Gastroesophageal sphincter (tissue), 4 donors: ENCODE measurements around the gene TEX38. TPM values are rescaled to one million over a fixed set of nuclear protein-coding genes. Genes with fewer than 3 reads are reported as not detected.
A peak's percentile ranks its signal among the peaks of the same experiment; 100 is the strongest.

Experiments
- ATAC-seq: fragments of 150-250 bp; one replicate; pipeline ENCODE4 v1.9.1; 2016; ENCODE audit warnings: mild to moderate bottlenecking, moderate library complexity
- H3K27ac ChIP-seq, 4 donors: fragments of 200-600 bp; sonication (generic) in 3 of 4; 1 replicate in 3 of 4; 2 replicates in 1 of 4; pipeline ENCODE4 v1.5.1; 2016 to 2019
- H3K27me3 ChIP-seq: fragments of 200-600 bp; sonication (generic); one replicate; pipeline ENCODE4 v1.5.1; 2019
- H3K36me3 ChIP-seq, 2 donors: fragments of 200-600 bp; sonication (generic); one replicate each; pipeline ENCODE4 v1.5.1; 2019; ENCODE audit warnings: control low read depth in 1 of 2
- H3K4me1 ChIP-seq, 3 donors: fragments of 200-600 bp; sonication (generic); 1 replicate in 2 of 3; 2 replicates in 1 of 3; pipeline ENCODE4 v1.5.1; 2016 to 2019; ENCODE audit warnings: control low read depth in 2 of 3
- H3K4me3 ChIP-seq, 2 donors: fragments of 200-600 bp; sonication (generic); one replicate each; pipeline ENCODE4 v1.5.1; 2019; ENCODE audit warnings: mild to moderate bottlenecking in 1 of 2, moderate library complexity in 1 of 2
- H3K9me3 ChIP-seq, 3 donors: fragments of 200-600 bp; sonication (generic); one replicate each; pipeline ENCODE4 v1.5.1; 2017 to 2019; ENCODE audit warnings: control low read depth in 2 of 3
- EP300 ChIP-seq: sonication (generic); formaldehyde crosslinking; IDR thresholded peaks from one replicate; pipeline ENCODE4 v1.6.1; 2017; ENCODE audit warnings: antibody characterized with exemption, mild to moderate bottlenecking
- POLR2A ChIP-seq, 2 donors: fragments of 450-650 bp; IDR thresholded peaks; one replicate each; pipeline ENCODE4 v1.6.1; 2017; ENCODE audit warnings: antibody characterized with exemption in 2 of 2, mild to moderate bottlenecking in 2 of 2, moderate library complexity in 1 of 2
- POLR2AphosphoS5 ChIP-seq: sonication (generic); formaldehyde crosslinking; IDR thresholded peaks from one replicate; pipeline ENCODE4 v1.6.1; 2017; ENCODE audit warnings: antibody characterized with exemption
- WGBS, 2 donors: methylation state at CpG; one replicate each; pipeline ENCODE4 v1.1.5; 2018; ENCODE audit warnings: low coverage in 1 of 2; 5-methylcytosine and 5-hydroxymethylcytosine counted together
- total RNA-seq, 4 donors: library from RNA; depleted of rRNA; stranded (reverse); fragments of >200 nt; gene quantifications; one replicate each; pipeline ENCODE4 v1.1.0, GENCODE V29; 2016
- TF ChIP-seq, protein P1 (sequence below), 4 experiments: fragments of 200-600 bp in 2 of 4; fragments of 450-650 bp in 2 of 4; sonication (generic) in 1 of 4; IDR thresholded peaks; one replicate each; pipeline ENCODE4 v1.5.1; 2017 to 2019; ENCODE audit warnings: antibody characterized with exemption in 4 of 4, mild to moderate bottlenecking in 2 of 4, moderate library complexity in 2 of 4

The TEX38 gene
- total RNA-seq, 4 donors from 2014 or later, result 1.7 TPM; not detected in 3

DNA sequence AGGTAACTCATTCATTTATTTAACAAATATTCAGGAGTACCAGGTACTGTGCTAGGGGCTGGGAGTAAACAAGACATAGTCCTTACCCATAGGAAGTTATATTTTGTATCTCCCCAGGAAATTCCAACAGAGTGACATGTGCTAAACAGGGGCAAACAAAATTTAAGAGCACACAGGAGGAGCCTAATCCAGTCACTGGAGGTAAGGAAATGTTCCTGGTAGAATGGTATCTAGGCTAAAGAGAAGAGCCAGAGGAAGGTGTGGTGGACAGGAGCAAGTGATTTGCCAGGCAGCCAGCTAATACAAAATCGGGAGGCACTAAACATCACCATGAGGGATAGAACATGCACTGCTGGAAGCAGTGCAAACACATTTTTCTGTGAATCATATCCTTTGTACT is 10.4 kb downstream of the TEX38 start:
- Histone ChIP-seq H3K27me3 (no peaks in the 10 kb centered on the region), H3K4me3 (no peak overlapping the region), H3K36me3 (peaks cover 5 to 99% of the 10 kb centered on the region in 2 donors), H3K4me1 (peaks cover 0 to 10% (median 3%) of the 10 kb centered on the region in 3 donors), H3K9me3 (no peaks in the 10 kb centered on the region), H3K27ac (no peak overlapping the region)
- 55 to 75% methylated on average over 1 of the region's 1 CpG for WGBS, 2 donors
- no peak for ATAC-seq
- no peak for TF ChIP-seq POLR2A (IDR thresholded peaks at IDR 0.05)
- TF ChIP-seq POLR2AphosphoS5, result no peak
- TF ChIP-seq, protein P1, sequence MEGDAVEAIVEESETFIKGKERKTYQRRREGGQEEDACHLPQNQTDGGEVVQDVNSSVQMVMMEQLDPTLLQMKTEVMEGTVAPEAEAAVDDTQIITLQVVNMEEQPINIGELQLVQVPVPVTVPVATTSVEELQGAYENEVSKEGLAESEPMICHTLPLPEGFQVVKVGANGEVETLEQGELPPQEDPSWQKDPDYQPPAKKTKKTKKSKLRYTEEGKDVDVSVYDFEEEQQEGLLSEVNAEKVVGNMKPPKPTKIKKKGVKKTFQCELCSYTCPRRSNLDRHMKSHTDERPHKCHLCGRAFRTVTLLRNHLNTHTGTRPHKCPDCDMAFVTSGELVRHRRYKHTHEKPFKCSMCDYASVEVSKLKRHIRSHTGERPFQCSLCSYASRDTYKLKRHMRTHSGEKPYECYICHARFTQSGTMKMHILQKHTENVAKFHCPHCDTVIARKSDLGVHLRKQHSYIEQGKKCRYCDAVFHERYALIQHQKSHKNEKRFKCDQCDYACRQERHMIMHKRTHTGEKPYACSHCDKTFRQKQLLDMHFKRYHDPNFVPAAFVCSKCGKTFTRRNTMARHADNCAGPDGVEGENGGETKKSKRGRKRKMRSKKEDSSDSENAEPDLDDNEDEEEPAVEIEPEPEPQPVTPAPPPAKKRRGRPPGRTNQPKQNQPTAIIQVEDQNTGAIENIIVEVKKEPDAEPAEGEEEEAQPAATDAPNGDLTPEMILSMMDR (IDR thresholded peaks at IDR 0.05), result no peak
- TF ChIP-seq EP300, result no peak

DNA sequence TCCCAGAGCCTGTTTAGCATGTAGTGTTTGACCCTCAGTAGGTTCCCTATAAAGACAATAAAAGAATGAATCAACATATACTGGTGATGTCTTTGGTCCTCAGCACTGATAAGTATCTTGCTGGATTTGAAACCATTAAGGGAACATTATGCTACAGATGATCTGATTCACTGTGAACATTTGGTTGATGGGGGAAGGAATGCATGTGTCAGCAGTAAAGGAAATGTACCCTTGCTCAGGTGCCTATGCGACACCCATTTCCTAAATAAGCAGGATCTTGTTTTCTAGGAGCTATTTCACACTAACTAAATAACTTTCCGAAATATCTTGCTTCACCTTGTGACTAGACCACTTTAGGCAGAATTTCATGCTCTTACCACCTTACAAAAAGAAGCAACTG is 13.0 kb downstream of the TEX38 start:
- Histone ChIP-seq H3K4me1 (peaks cover 0 to 26% (median 3%) of the 10 kb centered on the region in 3 donors), H3K27me3 (no peaks in the 10 kb centered on the region), H3K36me3 (peaks cover 5 to 95% of the 10 kb centered on the region in 2 donors), H3K9me3 (no peaks in the 10 kb centered on the region), H3K4me3 (no peak overlapping the region), H3K27ac (no peak overlapping the region)
- TF ChIP-seq POLR2AphosphoS5, result no peak
- no peak for TF ChIP-seq POLR2A (IDR thresholded peaks at IDR 0.05)
- no peak for TF ChIP-seq EP300
- TF ChIP-seq, protein P1 (IDR thresholded peaks at IDR 0.05), result no peak
- WGBS, 2 donors, result 89 to 94% methylated on average over 2 of the region's 2 CpGs
- no peak for ATAC-seq

DNA sequence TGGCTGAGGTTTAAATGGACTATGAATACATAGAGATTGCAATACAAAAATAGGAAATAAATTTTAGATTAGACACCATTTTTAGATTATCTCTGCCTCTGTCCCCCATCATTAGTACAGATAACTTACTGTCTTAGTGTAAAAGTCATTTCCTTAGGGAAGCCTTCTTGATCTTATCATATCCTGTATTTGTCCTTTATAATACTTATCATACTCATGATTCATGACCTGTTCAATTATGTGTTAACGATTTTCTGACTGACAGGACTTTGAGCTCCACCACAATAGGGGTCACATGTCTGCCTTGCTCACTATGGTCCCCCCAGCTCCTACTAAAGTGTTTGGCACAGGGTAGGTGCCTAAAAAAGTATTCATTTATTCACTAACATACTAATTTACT is 14.6 kb downstream of the TEX38 start:
- TF ChIP-seq POLR2AphosphoS5 (no peak), EP300 (no peak)
- TF ChIP-seq, protein P1 (IDR thresholded peaks at IDR 0.05), result no peak
- Histone ChIP-seq H3K27me3 (no peaks in the 10 kb centered on the region), H3K27ac (no peak overlapping the region), H3K36me3 (peaks cover 5 to 95% of the 10 kb centered on the region in 2 donors), H3K9me3 (no peaks in the 10 kb centered on the region), H3K4me1 (peaks cover 0 to 26% (median 3%) of the 10 kb centered on the region in 3 donors), H3K4me3 (no peak overlapping the region)
- ATAC-seq, result no peak
- WGBS, 2 donors, result 43 to 45% methylated on average over 1 of the region's 1 CpG

DNA sequence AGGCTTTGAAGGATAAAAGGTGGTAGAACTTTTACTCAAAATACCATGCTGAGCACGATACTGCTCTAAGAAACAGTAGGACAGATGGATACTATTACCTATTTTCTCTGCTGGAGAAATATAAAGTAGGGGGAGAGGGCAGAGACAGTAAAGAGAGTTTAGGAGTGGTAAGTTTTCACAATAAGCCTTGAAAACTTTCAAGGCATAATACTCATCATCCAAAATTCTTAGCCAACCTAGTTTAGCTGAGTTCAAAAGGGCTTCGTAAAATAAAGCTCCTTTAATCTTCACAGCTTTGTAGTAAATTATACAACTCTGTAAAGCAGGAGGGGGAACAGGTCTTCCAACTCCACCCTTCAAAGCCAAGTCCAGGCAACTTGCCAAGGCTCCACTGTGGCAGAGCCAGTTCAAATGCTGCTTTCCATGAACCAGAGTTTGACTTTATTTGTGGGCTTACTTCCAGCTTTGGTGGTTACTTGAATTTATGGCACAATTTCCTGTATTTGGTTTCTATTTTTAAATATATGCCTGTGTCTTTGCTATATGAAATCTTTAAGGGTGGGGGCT is 15.5 kb downstream of the TEX38 start:
- Histone ChIP-seq H3K9me3 (no peaks in the 10 kb centered on the region), H3K27me3 (no peaks in the 10 kb centered on the region), H3K4me3 (no peak overlapping the region), H3K4me1 (peaks cover 0 to 29% (median 3%) of the 10 kb centered on the region in 3 donors), H3K36me3 (peaks cover 5 to 95% of the 10 kb centered on the region in 2 donors), H3K27ac (peak overlapping the region in 3 of 4 donors; percentile 45 to 63 (median 49))
- ATAC-seq, result peak; percentile 53
- WGBS, 2 donors, result 31 to 37% methylated on average over 2 of the region's 2 CpGs
- no peak for TF ChIP-seq EP300
- TF ChIP-seq POLR2AphosphoS5, result peak; percentile 74

DNA sequence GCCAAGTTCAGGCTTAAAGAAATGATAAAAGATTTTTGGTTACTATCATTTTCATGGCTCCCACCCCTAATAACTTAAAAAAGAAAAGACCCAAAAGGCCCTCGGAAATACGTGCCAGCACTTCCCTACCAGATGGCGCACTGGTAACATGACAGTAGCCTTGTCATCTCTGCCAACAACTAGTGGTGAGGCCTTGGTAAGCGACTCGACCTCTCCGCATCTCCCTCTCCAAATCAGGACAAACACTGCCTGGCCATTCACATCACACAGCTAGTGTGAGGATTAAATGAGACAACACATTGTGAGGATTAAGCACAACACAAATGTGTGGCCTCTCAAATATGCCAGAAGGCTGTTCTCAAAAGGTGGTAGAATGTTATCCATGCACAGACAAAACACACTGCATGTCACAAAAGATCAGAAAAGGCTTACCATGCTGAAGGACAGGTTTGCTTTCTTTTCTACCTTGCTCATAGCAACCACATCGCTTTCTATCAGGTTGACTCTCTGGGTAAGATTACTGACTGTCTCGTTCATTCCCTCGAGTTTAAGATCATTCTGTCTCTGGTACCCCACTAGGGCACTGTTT is 16.4 kb downstream of the TEX38 start:
- no peaks in the 10 kb centered on the region for H3K27me3 ChIP-seq
- no peak overlapping the region for H3K4me3 ChIP-seq
- 68 to 83% methylated on average over 1 to 9 of the region's 9 CpGs for WGBS, 2 donors
- H3K9me3 ChIP-seq, result no peaks in the 10 kb centered on the region
- peaks cover 5 to 90% of the 10 kb centered on the region in 2 donors for H3K36me3 ChIP-seq
- no peak for TF ChIP-seq POLR2A (IDR thresholded peaks at IDR 0.05)
- H3K4me1 ChIP-seq, result peaks cover 0 to 37% (median 3%) of the 10 kb centered on the region in 3 donors
- no peak for ATAC-seq
- H3K27ac ChIP-seq, result peak overlapping the region in 2 of 4 donors; percentile 49 to 63

DNA sequence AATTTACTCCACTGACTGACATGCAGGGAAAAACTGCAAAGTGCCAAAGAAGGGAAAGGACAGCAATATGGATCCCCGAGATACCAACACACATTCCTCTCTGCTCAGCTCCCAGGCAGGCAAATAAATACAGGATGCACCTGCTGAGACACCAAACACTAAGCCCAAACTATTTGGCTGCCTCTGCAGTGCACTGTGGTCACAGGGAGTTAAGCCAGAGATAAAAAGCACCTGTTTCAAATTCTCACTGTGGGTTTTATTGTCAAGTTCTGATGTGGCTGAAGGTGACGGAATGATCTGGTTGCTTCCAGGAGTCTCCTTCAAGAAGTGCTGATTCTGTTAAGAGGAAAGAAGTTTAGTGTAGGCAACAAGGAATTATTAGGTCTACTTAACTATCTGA is 17.7 kb downstream of the TEX38 start:
- TF ChIP-seq EP300, result no peak
- peaks cover 0 to 44% (median 3%) of the 10 kb centered on the region in 3 donors for H3K4me1 ChIP-seq
- H3K4me3 ChIP-seq, result no peak overlapping the region
- WGBS, 2 donors, result 56 to 100% methylated on average over 1 to 2 of the region's 2 CpGs
- H3K9me3 ChIP-seq, result no peaks in the 10 kb centered on the region
- H3K36me3 ChIP-seq, result peaks cover 4 to 77% of the 10 kb centered on the region in 2 donors
- no peak for ATAC-seq
- no peaks in the 10 kb centered on the region for H3K27me3 ChIP-seq
- no peak overlapping the region for H3K27ac ChIP-seq
